Adipocyte (in vitro differentiated cells): ENCODE measurements around the gene BBIP1.
"Not testable (repeated sequence)": the region's sequence is repeated elsewhere in the genome, so short reads cannot be mapped to it uniquely, and the experiment has no call there.

ENCODE experiments used
- DNase-seq: peaks from one replicate; pipeline ENCODE4 v3.0.0-alpha.2; 2015; ENCODE audit warnings: low read depth
- H3K27me3 ChIP-seq: replicated peaks from 2 replicates; pipeline ENCODE4 v1.7.0; 2013; ENCODE audit warnings: mild to moderate bottlenecking, low read length, moderate library complexity; ENCODE audit not compliant: control insufficient read depth, insufficient read depth
- H3K36me3 ChIP-seq: 2 replicates; pipeline ENCODE4 v1.7.0; 2013; ENCODE audit warnings: low read length, mild to moderate bottlenecking, moderate library complexity; ENCODE audit not compliant: control insufficient read depth, insufficient read depth, severe bottlenecking
- H3K4me1 ChIP-seq: 2 replicates; pipeline ENCODE4 v1.7.0; 2013; ENCODE audit warnings: mild to moderate bottlenecking, low read length, moderate library complexity; ENCODE audit not compliant: control insufficient read depth, insufficient read depth
- H3K4me3 ChIP-seq: 2 replicates; pipeline ENCODE4 v1.7.0; 2013; ENCODE audit warnings: mild to moderate bottlenecking, low read length, moderate library complexity
- H3K9ac ChIP-seq: 2 replicates; pipeline ENCODE4 v1.7.0; 2013; ENCODE audit warnings: mild to moderate bottlenecking, low read length, moderate library complexity
- H3K9me3 ChIP-seq: 2 replicates; pipeline ENCODE4 v1.7.0; 2013; ENCODE audit warnings: mild to moderate bottlenecking, low read length, moderate library complexity; ENCODE audit not compliant: control insufficient read depth

Gene BBIP1

GRCh38 chr10:110867011-110867806, 51.8 kb downstream of the BBIP1 start:
- not testable (repeated sequence) for H3K9me3 ChIP-seq, DNase-seq, H3K27me3 ChIP-seq, H3K36me3 ChIP-seq, H3K4me3 ChIP-seq
- peak overlapping the region; percentile 88 for H3K9ac ChIP-seq
- H3K4me1 ChIP-seq = peaks cover 64% of the 10 kb centered on the region

- peak; percentile 55 for DNase-seq
- Histone ChIP-seq H3K27me3 (no peaks in the 10 kb centered on the region), H3K4me3 (peak overlapping the region; percentile 64), H3K36me3 (no peaks in the 10 kb centered on the region), H3K9me3 (no peaks in the 10 kb centered on the region), H3K4me1 (peaks cover 61% of the 10 kb centered on the region), H3K9ac (peak overlapping the region; percentile 88)
Measured at GRCh38 chr10:110865809-110866482, 53.0 kb downstream of the BBIP1 start.

- Histone ChIP-seq H3K4me3 (peak overlapping the region; percentile 64), H3K36me3 (no peaks in the 10 kb centered on the region), H3K9ac (peak overlapping the region; percentile 88), H3K27me3 (no peaks in the 10 kb centered on the region), H3K9me3 (no peaks in the 10 kb centered on the region), H3K4me1 (peaks cover 61% of the 10 kb centered on the region)
- DNase-seq = peak; percentile 86
Measured at GRCh38 chr10:110865186-110865808, 53.7 kb downstream of the BBIP1 start.

GRCh38 chr10:110864662-110865140, 54.3 kb downstream of the BBIP1 start:
- Histone ChIP-seq H3K9ac (peak overlapping the region; percentile 88), H3K27me3 (no peaks in the 10 kb centered on the region), H3K4me1 (peaks cover 65% of the 10 kb centered on the region), H3K4me3 (peak overlapping the region; percentile 64), H3K9me3 (no peaks in the 10 kb centered on the region), H3K36me3 (no peaks in the 10 kb centered on the region)
- no peak for DNase-seq

- Histone ChIP-seq H3K27me3 (no peaks in the 10 kb centered on the region), H3K4me1 (peaks cover 72% of the 10 kb centered on the region), H3K4me3 (no peak overlapping the region)
Measured at GRCh38 chr10:110863956-110864355, 55.0 kb downstream of the BBIP1 start.

GRCh38 chr10:110863361-110863760, 55.6 kb downstream of the BBIP1 start:
- no peak overlapping the region for H3K9ac ChIP-seq
- DNase-seq = no peak
- H3K4me3 ChIP-seq = no peak overlapping the region
- no peaks in the 10 kb centered on the region for H3K9me3 ChIP-seq
- H3K4me1 ChIP-seq = peaks cover 77% of the 10 kb centered on the region
- no peaks in the 10 kb centered on the region for H3K27me3 ChIP-seq
- no peaks in the 10 kb centered on the region for H3K36me3 ChIP-seq

More at GRCh38 chr10:110863956-110864355, 55.0 kb downstream of the BBIP1 start:
- Histone ChIP-seq H3K9ac (peak overlapping the region; percentile 88), H3K36me3 (no peaks in the 10 kb centered on the region), H3K9me3 (no peaks in the 10 kb centered on the region)
- no peak for DNase-seq

- no peak overlapping the region for H3K9ac ChIP-seq
Measured at GRCh38 chr10:110862961-110863360, 56.0 kb downstream of the BBIP1 start.

GRCh38 chr10:110861930-110862649, 56.9 kb downstream of the BBIP1 start:
- H3K4me3 ChIP-seq = no peak overlapping the region
- H3K9ac ChIP-seq = no peak overlapping the region
- H3K9me3 ChIP-seq = no peaks in the 10 kb centered on the region
- H3K36me3 ChIP-seq = no peaks in the 10 kb centered on the region
- H3K27me3 ChIP-seq = no peaks in the 10 kb centered on the region
- DNase-seq = no peak
- peaks cover 81% of the 10 kb centered on the region for H3K4me1 ChIP-seq

More at GRCh38 chr10:110862961-110863360, 56.0 kb downstream of the BBIP1 start:
- no peaks in the 10 kb centered on the region for H3K36me3 ChIP-seq
- no peaks in the 10 kb centered on the region for H3K27me3 ChIP-seq
- no peak overlapping the region for H3K4me3 ChIP-seq
- H3K4me1 ChIP-seq = peaks cover 79% of the 10 kb centered on the region
- DNase-seq = no peak
- no peaks in the 10 kb centered on the region for H3K9me3 ChIP-seq

- Histone ChIP-seq H3K9ac (no peak overlapping the region), H3K4me1 (peaks cover 75% of the 10 kb centered on the region), H3K27me3 (no peaks in the 10 kb centered on the region), H3K9me3 (no peaks in the 10 kb centered on the region), H3K4me3 (no peak overlapping the region), H3K36me3 (no peaks in the 10 kb centered on the region)
- DNase-seq = no peak
Measured at GRCh38 chr10:110861476-110861875, 57.5 kb downstream of the BBIP1 start.

- no peak for DNase-seq
Measured at GRCh38 chr10:110860576-110861241, 58.3 kb downstream of the BBIP1 start.

More at GRCh38 chr10:110860576-110861241, 58.3 kb downstream of the BBIP1 start:
- H3K36me3 ChIP-seq = no peaks in the 10 kb centered on the region
- H3K4me1 ChIP-seq = peaks cover 68% of the 10 kb centered on the region
- no peaks in the 10 kb centered on the region for H3K9me3 ChIP-seq
- H3K27me3 ChIP-seq = no peaks in the 10 kb centered on the region
- H3K4me3 ChIP-seq = no peak overlapping the region
- H3K9ac ChIP-seq = peak overlapping the region; percentile 41
